ENCODE data around the gene ENO4. TPM values are rescaled to one million over a fixed set of nuclear protein-coding genes. Genes with fewer than 3 reads are reported as not detected.
A peak's percentile ranks its signal among the peaks of the same experiment; 100 is the strongest.

ENO4 gene
- total RNA-seq, 1 experiment from 2014 or later = 0.42 TPM

DNA sequence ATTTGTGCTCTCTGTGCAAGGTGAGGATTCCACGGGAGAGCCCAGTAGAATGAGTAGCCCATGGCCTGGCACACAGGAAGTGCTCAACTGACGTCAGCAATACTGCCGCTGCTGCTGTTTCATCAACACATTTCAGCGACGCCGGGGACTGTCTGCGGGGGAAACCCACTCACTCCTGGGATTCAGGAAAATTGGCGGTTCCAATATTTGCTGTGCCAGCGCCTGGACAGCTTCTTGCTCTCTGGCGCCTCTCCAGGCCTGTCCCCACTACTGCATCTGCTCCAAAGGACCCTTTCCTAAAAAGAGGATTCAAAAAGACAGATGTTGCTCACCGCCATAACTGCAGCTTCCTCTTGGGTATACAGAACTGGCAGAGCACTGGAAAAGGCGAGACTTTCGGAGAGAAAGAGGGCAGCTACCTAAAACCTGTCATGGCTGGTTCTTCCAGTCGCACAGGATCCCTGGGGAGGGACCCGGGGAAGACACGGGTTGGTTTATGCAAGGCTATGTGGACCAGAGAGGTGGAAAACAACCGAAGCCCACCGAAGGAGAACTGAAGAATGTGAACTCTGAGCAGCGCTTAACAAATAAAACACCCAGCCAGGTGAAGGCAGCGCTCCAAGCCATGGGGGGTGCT lies 39.7 kb upstream of the ENO4 start:
- H3K4me3 Mint-ChIP-seq = no peak overlapping the region
- CTCF ChIA-PET = interaction anchor here (0.6 to 6.6 kb wide), 29 partner anchors 8 to 804 kb away, joined by 3 to 30 read pairs (median 4); partner anchors contain the start of genes ENO4 and SHTN1
- POLR2A ChIA-PET = no interaction called here

DNA sequence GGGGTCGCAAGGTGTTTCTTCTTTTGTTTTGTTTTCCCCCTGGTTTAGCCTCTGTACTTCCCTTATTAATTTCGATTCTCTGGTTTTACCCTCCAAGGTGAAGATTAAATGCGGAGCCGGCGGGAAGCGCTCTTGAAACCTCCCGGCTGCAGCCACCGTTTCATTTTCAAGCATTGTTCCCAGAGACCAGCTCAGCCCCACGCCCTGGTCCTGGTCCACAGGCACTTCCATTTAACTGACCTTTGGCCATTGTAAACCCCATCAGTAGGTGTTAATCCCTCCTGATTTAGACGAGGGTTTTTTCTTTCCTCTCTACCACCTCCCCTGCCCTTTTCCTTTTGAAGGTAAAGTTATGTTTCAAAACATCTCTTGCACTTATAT lies 39.2 kb upstream of the ENO4 start:
- POLR2A ChIA-PET = no interaction called here
- Mint-ChIP-seq H3K27ac (no peak overlapping the region), H3K36me3 (no peaks in the 10 kb centered on the region), H3K27me3 (ENCODE audit: low read depth) (no peaks in the 10 kb centered on the region), H3K4me1 (peaks cover 23% of the 10 kb centered on the region), H3K4me3 (no peak overlapping the region), H3K9me3 (0 out of 2 replicates have a peak, but pooled peaks cover 4% of the 10 kb centered on the region)
- TF ChIP-seq CBFB (CRISPR knock-in tag; IDR thresholded peaks at IDR 0.05; ENCODE audit: low read depth) (no peak), FOXJ3 (CRISPR knock-in tag; IDR thresholded peaks at IDR 0.05; ENCODE audit: borderline replicate concordance) (no peak), OVOL2 (CRISPR knock-in tag; IDR thresholded peaks at IDR 0.05; ENCODE audit: borderline replicate concordance) (no peak), ATF1 (CRISPR knock-in tag; IDR thresholded peaks at IDR 0.05) (no peak), HMGA2 (CRISPR knock-in tag; IDR thresholded peaks at IDR 0.05) (no peak), ZNF232 (CRISPR knock-in tag; IDR thresholded peaks at IDR 0.05) (no peak), SP1 (CRISPR knock-in tag; conservative IDR thresholded peaks at IDR 0.05) (no peak), RORB (CRISPR knock-in tag; IDR thresholded peaks at IDR 0.05) (no peak), ZNF219 (CRISPR knock-in tag; IDR thresholded peaks at IDR 0.05; ENCODE audit: borderline replicate concordance) (no peak), ELF4 (CRISPR knock-in tag; IDR thresholded peaks at IDR 0.05; ENCODE audit: low read depth) (no peak), NFYB (CRISPR knock-in tag; conservative IDR thresholded peaks at IDR 0.05; ENCODE audit: low read depth) (no peak), MYBL2 (CRISPR knock-in tag; IDR thresholded peaks at IDR 0.05) (no peak), ZBTB21 (CRISPR knock-in tag; IDR thresholded peaks at IDR 0.05; ENCODE audit: borderline replicate concordance) (no peak), TEAD4 (CRISPR knock-in tag; IDR thresholded peaks at IDR 0.05) (no peak)
- TF ChIP-seq, protein P1, sequence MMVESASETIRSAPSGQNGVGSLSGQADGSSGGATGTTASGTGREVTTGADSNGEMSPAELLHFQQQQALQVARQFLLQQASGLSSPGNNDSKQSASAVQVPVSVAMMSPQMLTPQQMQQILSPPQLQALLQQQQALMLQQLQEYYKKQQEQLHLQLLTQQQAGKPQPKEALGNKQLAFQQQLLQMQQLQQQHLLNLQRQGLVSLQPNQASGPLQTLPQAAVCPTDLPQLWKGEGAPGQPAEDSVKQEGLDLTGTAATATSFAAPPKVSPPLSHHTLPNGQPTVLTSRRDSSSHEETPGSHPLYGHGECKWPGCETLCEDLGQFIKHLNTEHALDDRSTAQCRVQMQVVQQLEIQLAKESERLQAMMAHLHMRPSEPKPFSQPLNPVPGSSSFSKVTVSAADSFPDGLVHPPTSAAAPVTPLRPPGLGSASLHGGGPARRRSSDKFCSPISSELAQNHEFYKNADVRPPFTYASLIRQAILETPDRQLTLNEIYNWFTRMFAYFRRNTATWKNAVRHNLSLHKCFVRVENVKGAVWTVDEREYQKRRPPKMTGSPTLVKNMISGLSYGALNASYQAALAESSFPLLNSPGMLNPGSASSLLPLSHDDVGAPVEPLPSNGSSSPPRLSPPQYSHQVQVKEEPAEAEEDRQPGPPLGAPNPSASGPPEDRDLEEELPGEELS (CRISPR knock-in tag; IDR thresholded peaks at IDR 0.05) = no peak
- TF ChIP-seq, protein P2, sequence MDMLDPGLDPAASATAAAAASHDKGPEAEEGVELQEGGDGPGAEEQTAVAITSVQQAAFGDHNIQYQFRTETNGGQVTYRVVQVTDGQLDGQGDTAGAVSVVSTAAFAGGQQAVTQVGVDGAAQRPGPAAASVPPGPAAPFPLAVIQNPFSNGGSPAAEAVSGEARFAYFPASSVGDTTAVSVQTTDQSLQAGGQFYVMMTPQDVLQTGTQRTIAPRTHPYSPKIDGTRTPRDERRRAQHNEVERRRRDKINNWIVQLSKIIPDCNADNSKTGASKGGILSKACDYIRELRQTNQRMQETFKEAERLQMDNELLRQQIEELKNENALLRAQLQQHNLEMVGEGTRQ (CRISPR knock-in tag; IDR thresholded peaks at IDR 0.05) = no peak
- TF ChIP-seq, protein P3, sequence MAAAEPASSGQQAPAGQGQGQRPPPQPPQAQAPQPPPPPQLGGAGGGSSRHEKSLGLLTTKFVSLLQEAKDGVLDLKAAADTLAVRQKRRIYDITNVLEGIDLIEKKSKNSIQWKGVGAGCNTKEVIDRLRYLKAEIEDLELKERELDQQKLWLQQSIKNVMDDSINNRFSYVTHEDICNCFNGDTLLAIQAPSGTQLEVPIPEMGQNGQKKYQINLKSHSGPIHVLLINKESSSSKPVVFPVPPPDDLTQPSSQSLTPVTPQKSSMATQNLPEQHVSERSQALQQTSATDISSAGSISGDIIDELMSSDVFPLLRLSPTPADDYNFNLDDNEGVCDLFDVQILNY (CRISPR knock-in tag; IDR thresholded peaks at IDR 0.05) = no peak
- TF ChIP-seq, protein P4, sequence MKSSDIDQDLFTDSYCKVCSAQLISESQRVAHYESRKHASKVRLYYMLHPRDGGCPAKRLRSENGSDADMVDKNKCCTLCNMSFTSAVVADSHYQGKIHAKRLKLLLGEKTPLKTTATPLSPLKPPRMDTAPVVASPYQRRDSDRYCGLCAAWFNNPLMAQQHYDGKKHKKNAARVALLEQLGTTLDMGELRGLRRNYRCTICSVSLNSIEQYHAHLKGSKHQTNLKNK (CRISPR knock-in tag; IDR thresholded peaks at IDR 0.05) = no peak
- TF ChIP-seq, protein P5, sequence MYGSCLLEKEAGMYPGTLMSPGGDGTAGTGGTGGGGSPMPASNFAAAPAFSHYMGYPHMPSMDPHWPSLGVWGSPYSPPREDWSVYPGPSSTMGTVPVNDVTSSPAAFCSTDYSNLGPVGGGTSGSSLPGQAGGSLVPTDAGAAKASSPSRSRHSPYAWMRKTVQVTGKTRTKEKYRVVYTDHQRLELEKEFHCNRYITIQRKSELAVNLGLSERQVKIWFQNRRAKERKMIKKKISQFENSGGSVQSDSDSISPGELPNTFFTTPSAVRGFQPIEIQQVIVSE (CRISPR knock-in tag; IDR thresholded peaks at IDR 0.05; ENCODE audit: borderline replicate concordance) = no peak
- TF ChIP-seq, protein P6, sequence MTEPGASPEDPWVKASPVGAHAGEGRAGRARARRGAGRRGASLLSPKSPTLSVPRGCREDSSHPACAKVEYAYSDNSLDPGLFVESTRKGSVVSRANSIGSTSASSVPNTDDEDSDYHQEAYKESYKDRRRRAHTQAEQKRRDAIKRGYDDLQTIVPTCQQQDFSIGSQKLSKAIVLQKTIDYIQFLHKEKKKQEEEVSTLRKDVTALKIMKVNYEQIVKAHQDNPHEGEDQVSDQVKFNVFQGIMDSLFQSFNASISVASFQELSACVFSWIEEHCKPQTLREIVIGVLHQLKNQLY (CRISPR knock-in tag; IDR thresholded peaks at IDR 0.05) = no peak
- CTCF ChIA-PET = interaction anchor here (0.6 to 6.6 kb wide), 30 partner anchors 8 to 804 kb away, joined by 3 to 30 read pairs (median 4); partner anchors contain the start of genes ENO4 and SHTN1
- ATAC-seq (no peak), DNase-seq (ENCODE audit: low spot score) (no peak)

More for the DNA sequence above, 39.7 kb upstream of the ENO4 start:
- TF ChIP-seq, protein P7, sequence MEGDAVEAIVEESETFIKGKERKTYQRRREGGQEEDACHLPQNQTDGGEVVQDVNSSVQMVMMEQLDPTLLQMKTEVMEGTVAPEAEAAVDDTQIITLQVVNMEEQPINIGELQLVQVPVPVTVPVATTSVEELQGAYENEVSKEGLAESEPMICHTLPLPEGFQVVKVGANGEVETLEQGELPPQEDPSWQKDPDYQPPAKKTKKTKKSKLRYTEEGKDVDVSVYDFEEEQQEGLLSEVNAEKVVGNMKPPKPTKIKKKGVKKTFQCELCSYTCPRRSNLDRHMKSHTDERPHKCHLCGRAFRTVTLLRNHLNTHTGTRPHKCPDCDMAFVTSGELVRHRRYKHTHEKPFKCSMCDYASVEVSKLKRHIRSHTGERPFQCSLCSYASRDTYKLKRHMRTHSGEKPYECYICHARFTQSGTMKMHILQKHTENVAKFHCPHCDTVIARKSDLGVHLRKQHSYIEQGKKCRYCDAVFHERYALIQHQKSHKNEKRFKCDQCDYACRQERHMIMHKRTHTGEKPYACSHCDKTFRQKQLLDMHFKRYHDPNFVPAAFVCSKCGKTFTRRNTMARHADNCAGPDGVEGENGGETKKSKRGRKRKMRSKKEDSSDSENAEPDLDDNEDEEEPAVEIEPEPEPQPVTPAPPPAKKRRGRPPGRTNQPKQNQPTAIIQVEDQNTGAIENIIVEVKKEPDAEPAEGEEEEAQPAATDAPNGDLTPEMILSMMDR (IDR thresholded peaks at IDR 0.05) = peak; percentile 89
- no peak for TF ChIP-seq ELF4 (CRISPR knock-in tag; IDR thresholded peaks at IDR 0.05; ENCODE audit: low read depth)
- ATAC-seq (peak; percentile 93), DNase-seq (ENCODE audit: low spot score) (peak; percentile 75)
- Mint-ChIP-seq H3K4me1 (peaks cover 19% of the 10 kb centered on the region), H3K9me3 (0 out of 2 replicates have a peak, but pooled peaks cover 4% of the 10 kb centered on the region), H3K36me3 (no peaks in the 10 kb centered on the region), H3K27me3 (ENCODE audit: low read depth) (no peaks in the 10 kb centered on the region), H3K27ac (no peak overlapping the region)

All from WTC11 (cell line).